Mucosa of descending colon (tissue), 3 donors: Measurements from ENCODE around the gene GID8. TPM values are rescaled to one million over a fixed set of nuclear protein-coding genes. Genes with fewer than 3 reads are reported as not detected.

Source experiments
- ATAC-seq: fragments of 200-7000 bp; cut with Tn5 transposase; one replicate; pipeline ENCODE4 v1.9.1; 2020; ENCODE audit warnings: mild to moderate bottlenecking, moderate library complexity
- DNase-seq, 3 donors: peaks; one replicate each; pipeline ENCODE4 v3.0.0-alpha.2; 2020
- H3K36me3 ChIP-seq: fragments of 200-600 bp; one replicate; pipeline ENCODE4 v1.8.0; 2021; ENCODE audit warnings: low read depth, mild to moderate bottlenecking
- H3K4me1 ChIP-seq: fragments of 200-600 bp; one replicate; pipeline ENCODE4 v1.8.0; 2021; ENCODE audit warnings: low read depth, mild to moderate bottlenecking
- H3K4me3 ChIP-seq: fragments of 200-600 bp; one replicate; pipeline ENCODE4 v1.8.0; 2021; ENCODE audit warnings: mild to moderate bottlenecking
- H3K9me3 ChIP-seq: fragments of 200-600 bp; one replicate; pipeline ENCODE4 v1.8.0; 2021; ENCODE audit warnings: mild to moderate bottlenecking
- CTCF ChIP-seq: fragments of 200-600 bp; IDR thresholded peaks from one replicate; pipeline ENCODE4 v1.8.0; 2022; ENCODE audit warnings: antibody characterized with exemption, mild to moderate bottlenecking
- intact Hi-C, 2 donors: fragments of 100-400 bp; cut with DNase I in 1 of 2; cut with micrococcal nuclease in 1 of 2; formaldehyde crosslinking; loops; one replicate each; pipeline versions ENCODE4 v1.11.0 to v1.11.1; 2022; cut with DNase I, micrococcal nuclease
- total RNA-seq, 3 donors: library from RNA; stranded (reverse); fragmentation: NEBNext Ultra II Directional in 2 of 3; extraction: Animal tissue kit (Norgen Biotek cat#: 25700) in 2 of 3; gene quantifications; one replicate each; pipeline versions ENCODE4 v1.2.1 to v1.2.4, GENCODE V29; 2021 to 2023
- donor health status: DM: no; HTN: no; CAD: no; lungs with moderate emphysema.
- donor health status: DM: no; HTN: no; CAD: no.
- donor health status: DM: no; HTN: yes; CAD: no.

The GID8 gene
- total RNA-seq, 3 donors from 2014 or later, result 32.6 to 37.1 (median 34.2) TPM

GRCh38 chr20:62942456-62942855 is 4.5 kb downstream of the GID8 start:
- intact Hi-C loops, result no loop called here
- Histone ChIP-seq H3K4me3 (no peak overlapping the region), H3K9me3 (no peaks in the 10 kb centered on the region), H3K36me3 (peaks cover 18% of the 10 kb centered on the region), H3K4me1 (peaks cover 13% of the 10 kb centered on the region)
- TF ChIP-seq CTCF, result no peak
- ATAC-seq, result no peak
- DNase-seq, result no peak

GRCh38 chr20:62943396-62943795 is 5.4 kb downstream of the GID8 start:
- ATAC-seq, result no peak
- no peaks in the 10 kb centered on the region for H3K9me3 ChIP-seq
- no peak for TF ChIP-seq CTCF
- intact Hi-C loops, result no loop called here
- H3K4me3 ChIP-seq, result no peak overlapping the region
- DNase-seq, result peak in 1 of 3 donors; percentile 11
- peaks cover 18% of the 10 kb centered on the region for H3K36me3 ChIP-seq
- H3K4me1 ChIP-seq, result peaks cover 13% of the 10 kb centered on the region

- no peak overlapping the region for H3K4me3 ChIP-seq
- intact Hi-C loops, result no loop called here
- no peaks in the 10 kb centered on the region for H3K9me3 ChIP-seq
- ATAC-seq (no peak), DNase-seq (no peak)
- H3K4me1 ChIP-seq, result peaks cover 9% of the 10 kb centered on the region
- peaks cover 18% of the 10 kb centered on the region for H3K36me3 ChIP-seq
- TF ChIP-seq CTCF, result no peak
These were observed 6.2 kb downstream of the GID8 start for GRCh38 chr20:62944184-62944583.

GRCh38 chr20:62944746-62945145 is 6.8 kb downstream of the GID8 start:
- intact Hi-C loops, result no loop called here
- peaks cover 3% of the 10 kb centered on the region for H3K4me1 ChIP-seq
- no peak for TF ChIP-seq CTCF
- no peak overlapping the region for H3K4me3 ChIP-seq
- H3K9me3 ChIP-seq, result no peaks in the 10 kb centered on the region
- no peak for ATAC-seq
- H3K36me3 ChIP-seq, result peaks cover 18% of the 10 kb centered on the region
- no peak for DNase-seq

- H3K4me1 ChIP-seq, result no peaks in the 10 kb centered on the region
- DNase-seq, result peak in 1 of 3 donors; percentile 13
- TF ChIP-seq CTCF, result no peak
- no peak for ATAC-seq
- no peaks in the 10 kb centered on the region for H3K9me3 ChIP-seq
- intact Hi-C loops, result no loop called here
- H3K4me3 ChIP-seq, result no peak overlapping the region
- H3K36me3 ChIP-seq, result peaks cover 18% of the 10 kb centered on the region
These were observed 7.9 kb downstream of the GID8 start for GRCh38 chr20:62945771-62946339.

GRCh38 chr20:62946918-62947317 is 9.0 kb downstream of the GID8 start:
- Histone ChIP-seq H3K4me1 (peaks cover 2% of the 10 kb centered on the region), H3K9me3 (no peaks in the 10 kb centered on the region), H3K4me3 (no peak overlapping the region), H3K36me3 (peaks cover 18% of the 10 kb centered on the region)
- DNase-seq (peak in 1 of 3 donors; percentile 6), ATAC-seq (no peak)
- intact Hi-C loops, result no loop called here
- no peak for TF ChIP-seq CTCF
